ENCODE data around the gene C1QTNF9. TPM values are rescaled to one million over a fixed set of nuclear protein-coding genes. Genes with fewer than 3 reads are reported as not detected.
"Not testable (repeated sequence)": the region's sequence is repeated elsewhere in the genome, so short reads cannot be mapped to it uniquely, and the experiment has no call there.

Gene C1QTNF9
- total RNA-seq, 1 experiment from 2014 or later = not detected

DNA sequence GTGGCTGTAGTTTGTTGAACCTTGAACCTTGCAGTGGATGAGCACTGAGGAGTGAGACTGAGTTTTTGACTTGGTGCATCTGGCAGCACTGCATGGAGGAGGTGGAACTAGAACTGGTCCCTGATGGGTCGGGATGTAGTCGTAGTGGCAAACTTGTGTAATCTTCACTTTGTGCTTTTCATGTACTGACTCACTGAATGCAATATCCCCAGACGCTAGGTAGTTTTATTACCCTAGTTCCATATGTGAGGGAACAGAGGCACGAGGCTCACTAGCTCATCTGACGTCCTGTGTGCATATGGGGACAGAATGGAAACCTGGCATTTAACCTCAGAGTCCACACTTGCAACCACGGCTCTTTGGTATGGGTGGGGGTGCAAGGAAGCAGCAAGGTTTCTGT is 10.3 kb downstream of the C1QTNF9 start:
- not testable (repeated sequence) for H3K4me1 ChIP-seq (replicated peaks); H3K36me3 ChIP-seq; DNase-seq (ENCODE audit: low read depth in 1 of 2, low spot score in 2 of 2)

DNA sequence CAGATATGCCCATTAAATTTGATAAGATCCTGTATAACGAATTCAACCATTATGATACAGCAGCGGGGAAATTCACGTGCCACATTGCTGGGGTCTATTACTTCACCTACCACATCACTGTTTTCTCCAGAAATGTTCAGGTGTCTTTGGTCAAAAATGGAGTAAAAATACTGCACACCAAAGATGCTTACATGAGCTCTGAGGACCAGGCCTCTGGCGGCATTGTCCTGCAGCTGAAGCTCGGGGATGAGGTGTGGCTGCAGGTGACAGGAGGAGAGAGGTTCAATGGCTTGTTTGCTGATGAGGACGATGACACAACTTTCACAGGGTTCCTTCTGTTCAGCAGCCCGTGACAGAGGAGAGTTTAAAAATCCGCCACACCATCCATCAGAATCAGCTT is 12.0 kb downstream of the C1QTNF9 start:
- not testable (repeated sequence) for H3K27ac ChIP-seq; H3K36me3 ChIP-seq; H3K4me1 ChIP-seq (replicated peaks); H3K4me3 ChIP-seq; H3K27me3 ChIP-seq (replicated peaks); H3K9me3 ChIP-seq (replicated peaks); DNase-seq (ENCODE audit: low read depth in 1 of 2, low spot score in 2 of 2)

More for the DNA sequence above, 10.3 kb downstream of the C1QTNF9 start:
- H3K27ac ChIP-seq; H3K4me3 ChIP-seq; H3K27me3 ChIP-seq (replicated peaks); H3K9me3 ChIP-seq (replicated peaks): not testable (repeated sequence)

DNA sequence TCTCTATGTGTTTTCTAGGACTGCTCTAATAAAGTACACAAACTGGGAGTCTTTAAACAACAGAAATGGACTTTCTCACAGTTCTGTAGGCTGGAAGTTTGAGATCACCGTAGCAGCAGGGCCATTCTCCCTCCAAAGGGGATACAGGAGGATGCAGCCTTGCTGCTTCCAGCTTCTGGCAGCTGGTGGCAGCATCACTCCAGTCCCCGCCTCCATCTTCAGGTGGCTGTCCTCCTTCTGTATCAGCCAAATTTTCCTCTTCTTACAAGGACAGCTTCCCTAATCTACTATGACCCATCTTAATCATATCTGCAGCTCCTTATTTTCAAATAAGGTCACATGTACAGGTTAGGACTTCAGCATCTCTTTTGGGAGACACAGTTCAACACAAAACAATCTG is 13.1 kb downstream of the C1QTNF9 start:
- H3K4me1 ChIP-seq (replicated peaks); H3K27ac ChIP-seq; H3K36me3 ChIP-seq; H3K9me3 ChIP-seq (replicated peaks); H3K27me3 ChIP-seq (replicated peaks); DNase-seq (ENCODE audit: low read depth in 1 of 2, low spot score in 2 of 2); H3K4me3 ChIP-seq: not testable (repeated sequence)

GRCh38 chr13:24323036-24323738 is 13.8 kb downstream of the C1QTNF9 start:
- Histone ChIP-seq H3K27ac (no peak overlapping the region), H3K27me3 (replicated peaks) (no peaks in the 10 kb centered on the region), H3K4me1 (replicated peaks) (no peaks in the 10 kb centered on the region), H3K4me3 (no peak overlapping the region), H3K9me3 (replicated peaks) (no peaks in the 10 kb centered on the region), H3K36me3 (no peaks in the 10 kb centered on the region)
- no peak for DNase-seq (ENCODE audit: low read depth in 1 of 2, low spot score in 2 of 2)

- Histone ChIP-seq H3K36me3 (no peaks in the 10 kb centered on the region), H3K4me1 (replicated peaks) (no peaks in the 10 kb centered on the region), H3K27me3 (replicated peaks) (no peaks in the 10 kb centered on the region), H3K9me3 (replicated peaks) (no peaks in the 10 kb centered on the region), H3K4me3 (no peak overlapping the region), H3K27ac (no peak overlapping the region)
- no peak for DNase-seq (ENCODE audit: low read depth in 1 of 2, low spot score in 2 of 2)
These were observed 14.3 kb downstream of the C1QTNF9 start for GRCh38 chr13:24323739-24324075.

DNA sequence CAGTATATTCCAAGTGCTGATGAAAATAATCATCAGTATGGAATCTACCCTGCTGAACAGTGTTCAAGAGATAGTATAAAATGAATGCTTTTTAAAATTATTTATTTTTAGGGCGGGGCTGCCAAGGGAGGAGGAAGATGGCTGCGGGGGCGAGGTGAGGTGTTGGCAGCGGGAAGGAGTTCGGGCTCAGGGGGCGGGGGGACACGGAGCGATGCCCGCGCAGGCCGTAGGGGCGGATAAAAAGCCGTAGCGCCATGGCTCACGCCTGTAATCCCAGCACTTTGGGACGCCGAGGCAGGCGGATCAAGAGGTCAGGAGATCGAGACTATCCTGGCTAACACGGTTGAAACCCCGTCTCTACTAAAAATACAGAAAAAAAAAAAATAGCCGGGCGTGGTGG is 18.2 kb downstream of the C1QTNF9 start:
- not testable (repeated sequence) for H3K27me3 ChIP-seq (replicated peaks); H3K9me3 ChIP-seq (replicated peaks); H3K4me1 ChIP-seq (replicated peaks); H3K4me3 ChIP-seq; H3K27ac ChIP-seq; DNase-seq (ENCODE audit: low read depth in 1 of 2, low spot score in 2 of 2); H3K36me3 ChIP-seq

DNA sequence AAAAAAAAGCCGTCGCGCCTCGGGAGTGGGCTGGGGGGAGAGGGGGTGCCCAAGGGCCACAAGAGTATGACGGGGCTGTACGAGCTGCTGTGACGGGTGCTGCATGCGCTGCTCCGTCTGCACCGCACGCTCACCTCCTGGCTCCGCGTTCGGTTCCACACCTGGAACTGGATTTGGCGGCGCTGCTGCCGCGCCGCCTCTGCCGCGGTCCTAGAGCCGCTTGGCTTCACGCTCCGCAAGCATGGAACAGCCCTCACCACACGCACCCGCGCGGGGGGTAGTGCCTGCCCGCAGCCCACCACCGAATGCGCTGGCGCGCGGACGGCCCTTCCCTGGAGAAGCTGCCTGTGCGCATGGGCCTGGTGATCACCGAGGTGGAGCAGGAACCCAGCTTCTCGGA is 18.8 kb downstream of the C1QTNF9 start:
- Histone ChIP-seq H3K27ac (no peak overlapping the region), H3K4me3 (no peak overlapping the region), H3K9me3 (replicated peaks) (no peaks in the 10 kb centered on the region), H3K36me3 (no peaks in the 10 kb centered on the region), H3K4me1 (replicated peaks) (no peaks in the 10 kb centered on the region), H3K27me3 (replicated peaks) (no peaks in the 10 kb centered on the region)
- DNase-seq (ENCODE audit: low read depth in 1 of 2, low spot score in 2 of 2) = no peak

DNA sequence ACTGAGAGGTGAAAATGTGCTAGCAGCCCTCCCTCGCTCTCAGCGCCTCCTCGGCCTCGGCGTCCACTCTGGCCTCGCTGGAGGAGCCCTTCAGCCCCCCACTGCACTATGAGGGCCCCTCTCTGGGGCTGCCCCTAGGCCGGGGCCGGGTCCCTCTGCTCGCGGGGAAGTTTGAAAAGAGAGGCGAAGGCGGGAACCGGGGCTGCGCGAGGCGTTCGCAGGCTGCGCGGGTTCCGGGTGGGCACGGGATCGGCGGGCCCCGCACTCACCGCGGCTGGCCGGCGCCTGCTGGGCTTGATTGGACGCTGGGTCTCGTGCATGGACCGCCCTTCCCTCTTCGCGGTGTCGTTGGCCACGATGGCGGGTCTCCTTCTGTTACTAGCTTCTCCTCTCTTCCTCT is 29.3 kb downstream of the C1QTNF9 start:
- H3K27ac ChIP-seq = no peak overlapping the region
- H3K4me1 ChIP-seq (replicated peaks) = no peaks in the 10 kb centered on the region
- no peaks in the 10 kb centered on the region for H3K36me3 ChIP-seq
- no peak for DNase-seq (ENCODE audit: low read depth in 1 of 2, low spot score in 2 of 2)
- H3K4me3 ChIP-seq = no peak overlapping the region
- no peaks in the 10 kb centered on the region for H3K27me3 ChIP-seq (replicated peaks)
- no peaks in the 10 kb centered on the region for H3K9me3 ChIP-seq (replicated peaks)

DNA sequence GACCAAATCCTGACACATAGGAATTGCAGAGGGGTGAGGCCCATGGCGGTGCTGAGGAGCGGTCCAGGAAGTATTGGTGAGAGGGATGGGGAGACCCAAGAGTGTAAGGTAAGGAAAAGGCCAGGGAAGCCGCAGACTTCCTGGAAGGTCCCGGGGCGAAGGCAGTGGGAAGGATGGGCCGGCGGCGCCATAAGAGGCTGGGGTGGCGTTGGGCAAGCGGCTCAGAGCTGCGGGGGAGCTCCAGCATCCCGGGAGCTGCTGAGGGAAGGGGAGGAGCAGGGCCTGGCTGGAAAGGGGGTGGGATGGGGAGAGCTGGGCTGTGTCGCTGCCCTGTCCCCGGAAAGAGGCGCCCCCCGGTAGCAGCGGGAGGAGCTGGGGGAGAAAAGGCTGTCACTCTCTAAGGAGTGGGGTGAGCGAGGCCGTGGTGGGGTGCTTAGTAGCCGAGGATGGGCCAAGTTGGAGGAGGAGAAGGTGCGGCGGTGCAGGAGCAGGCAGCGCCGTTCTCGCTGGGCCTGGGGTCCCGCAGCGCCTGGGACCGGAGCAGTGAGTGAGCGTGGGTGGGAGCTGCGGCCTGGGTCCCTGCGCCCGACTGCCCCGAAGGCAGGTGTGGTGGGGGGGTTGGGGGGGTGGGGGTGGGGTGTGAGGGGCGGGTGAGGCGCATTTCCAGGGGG is 30.7 kb downstream of the C1QTNF9 start:
- Histone ChIP-seq H3K27me3 (replicated peaks) (no peaks in the 10 kb centered on the region), H3K36me3 (no peaks in the 10 kb centered on the region), H3K27ac (no peak overlapping the region), H3K4me1 (replicated peaks) (no peaks in the 10 kb centered on the region), H3K4me3 (no peak overlapping the region), H3K9me3 (replicated peaks) (no peaks in the 10 kb centered on the region)
- DNase-seq (ENCODE audit: low read depth in 1 of 2, low spot score in 2 of 2) = no peak

DNA sequence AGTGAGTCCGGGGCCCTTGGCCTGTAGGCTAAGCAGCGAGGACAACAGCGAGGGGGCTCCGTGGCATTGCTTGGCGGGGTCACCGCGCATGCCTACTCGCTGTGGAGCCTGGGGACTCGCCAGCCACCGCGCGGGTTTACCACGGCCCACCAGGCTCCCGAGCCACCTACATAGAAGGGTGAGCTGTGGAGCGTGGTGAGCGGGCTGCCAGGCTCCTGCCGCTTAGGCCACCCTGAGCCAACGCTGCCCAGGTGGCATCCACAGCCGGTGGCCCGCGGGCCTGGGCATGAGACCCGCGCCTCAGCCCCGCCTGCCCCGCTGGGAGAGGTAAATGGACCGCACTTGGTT is 31.2 kb downstream of the C1QTNF9 start:
- no peaks in the 10 kb centered on the region for H3K9me3 ChIP-seq (replicated peaks)
- no peak for DNase-seq (ENCODE audit: low read depth in 1 of 2, low spot score in 2 of 2)
- H3K4me1 ChIP-seq (replicated peaks) = no peaks in the 10 kb centered on the region
- no peak overlapping the region for H3K4me3 ChIP-seq
- H3K27me3 ChIP-seq (replicated peaks) = no peaks in the 10 kb centered on the region
- no peaks in the 10 kb centered on the region for H3K36me3 ChIP-seq
- no peak overlapping the region for H3K27ac ChIP-seq

- Histone ChIP-seq H3K27ac (no peak overlapping the region), H3K9me3 (replicated peaks) (no peaks in the 10 kb centered on the region), H3K4me3 (no peak overlapping the region), H3K4me1 (replicated peaks) (no peaks in the 10 kb centered on the region), H3K36me3 (no peaks in the 10 kb centered on the region), H3K27me3 (replicated peaks) (no peaks in the 10 kb centered on the region)
- no peak for DNase-seq (ENCODE audit: low read depth in 1 of 2, low spot score in 2 of 2)
These were observed 32.1 kb downstream of the C1QTNF9 start for GRCh38 chr13:24341439-24341838.

DNA sequence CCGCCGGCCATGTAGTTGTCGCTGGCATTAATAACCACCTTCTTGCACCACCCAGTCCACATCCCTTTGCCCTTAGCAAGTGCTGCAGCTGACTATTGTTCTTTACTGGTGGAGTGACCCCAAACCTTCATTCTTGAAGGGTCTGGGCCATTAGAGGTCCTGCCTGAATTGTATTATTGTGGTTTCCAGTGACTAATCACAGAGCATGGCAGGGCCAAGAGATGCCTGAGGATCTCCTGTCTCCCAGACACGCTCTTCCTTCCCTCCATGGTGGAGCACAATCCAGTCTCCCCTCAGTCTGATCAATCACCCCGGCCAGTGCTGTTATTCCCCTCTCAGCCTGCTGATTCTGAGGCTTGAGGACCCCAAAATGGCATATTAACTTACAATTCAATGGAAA is 39.0 kb downstream of the C1QTNF9 start:
- no peak overlapping the region for H3K27ac ChIP-seq
- no peaks in the 10 kb centered on the region for H3K4me1 ChIP-seq (replicated peaks)
- no peaks in the 10 kb centered on the region for H3K9me3 ChIP-seq (replicated peaks)
- no peak for DNase-seq (ENCODE audit: low read depth in 1 of 2, low spot score in 2 of 2)
- H3K36me3 ChIP-seq = no peaks in the 10 kb centered on the region
- H3K27me3 ChIP-seq (replicated peaks) = no peaks in the 10 kb centered on the region
- H3K4me3 ChIP-seq = no peak overlapping the region

GRCh38 chr13:24348797-24349515 is 39.6 kb downstream of the C1QTNF9 start:
- no peak overlapping the region for H3K4me3 ChIP-seq
- no peaks in the 10 kb centered on the region for H3K36me3 ChIP-seq
- H3K4me1 ChIP-seq (replicated peaks) = no peaks in the 10 kb centered on the region
- no peak overlapping the region for H3K27ac ChIP-seq
- H3K27me3 ChIP-seq (replicated peaks) = no peaks in the 10 kb centered on the region
- no peaks in the 10 kb centered on the region for H3K9me3 ChIP-seq (replicated peaks)
- no peak for DNase-seq (ENCODE audit: low read depth in 1 of 2, low spot score in 2 of 2)

DNA sequence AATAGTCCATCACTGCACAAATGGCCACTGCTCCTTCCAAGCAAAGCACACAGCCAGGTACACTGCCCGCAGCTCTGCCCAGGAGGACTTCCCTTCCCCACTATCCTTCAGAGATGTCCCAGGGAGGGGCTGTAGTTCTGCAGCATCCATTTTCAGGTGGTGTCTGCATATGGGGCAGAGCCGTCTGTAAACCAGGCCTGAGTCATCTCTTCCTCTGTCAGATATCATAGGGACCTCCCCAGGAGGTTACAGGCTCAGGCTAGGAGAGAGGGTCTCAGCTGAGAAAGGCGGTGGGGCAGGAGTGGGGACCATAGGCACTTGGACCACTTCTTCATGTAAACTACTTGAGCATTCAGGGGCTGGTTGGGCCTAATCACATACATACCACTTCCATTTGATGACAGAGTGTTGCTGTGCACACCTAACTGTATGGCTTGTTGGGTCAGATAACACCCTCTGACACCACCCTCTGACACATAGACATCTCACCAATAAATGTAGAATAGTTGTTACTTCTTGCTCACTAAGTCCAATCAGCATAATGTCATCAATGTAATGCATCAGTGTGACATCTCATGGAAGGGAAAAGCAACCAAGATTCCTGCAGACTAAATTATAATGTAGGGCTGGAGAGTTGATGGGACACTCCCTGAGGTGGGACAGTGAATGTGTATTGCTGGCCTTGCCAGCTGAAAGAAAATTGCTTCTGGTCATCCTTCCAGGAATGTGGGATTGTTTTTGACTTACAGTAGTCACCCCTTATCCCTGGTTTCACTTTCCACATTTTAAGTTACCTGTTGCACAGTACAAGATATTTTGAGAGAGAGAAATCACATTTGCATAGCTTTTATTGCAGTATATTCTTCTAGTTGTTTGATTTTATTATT is 40.6 kb downstream of the C1QTNF9 start:
- not testable (repeated sequence) for H3K4me3 ChIP-seq; H3K27ac ChIP-seq; H3K4me1 ChIP-seq (replicated peaks); DNase-seq (ENCODE audit: low read depth in 1 of 2, low spot score in 2 of 2); H3K9me3 ChIP-seq (replicated peaks); H3K27me3 ChIP-seq (replicated peaks); H3K36me3 ChIP-seq

Data from SJSA1 (cell line).